Suprapubic skin (tissue), 4 donors: Measurements from ENCODE around the gene MAP3K8. TPM values are rescaled to one million over a fixed set of nuclear protein-coding genes. Genes with fewer than 3 reads are reported as not detected.
"Not testable (repeated sequence)": the region's sequence is repeated elsewhere in the genome, so short reads cannot be mapped to it uniquely, and the experiment has no call there.

Experiments used
- DNase-seq, 2 donors: peaks; one replicate each; pipeline ENCODE4 v3.0.0-alpha.2; 2019; ENCODE audit warnings: low spot score in 2 of 2
- H3K27ac ChIP-seq: fragments of 200-600 bp; sonication (generic); one replicate; pipeline ENCODE4 v1.5.1; 2019
- H3K27me3 ChIP-seq: fragments of 200-600 bp; sonication (generic); one replicate; pipeline ENCODE4 v1.5.1; 2019
- H3K36me3 ChIP-seq: fragments of 200-600 bp; sonication (generic); one replicate; pipeline ENCODE4 v1.5.1; 2019
- H3K4me1 ChIP-seq: fragments of 200-600 bp; sonication (generic); one replicate; pipeline ENCODE4 v1.5.1; 2019
- H3K4me3 ChIP-seq: fragments of 200-600 bp; sonication (generic); one replicate; pipeline ENCODE4 v1.5.1; 2019; ENCODE audit warnings: mild to moderate bottlenecking
- H3K9me3 ChIP-seq: fragments of 200-600 bp; sonication (generic); one replicate; pipeline ENCODE4 v1.5.1; 2019
- EP300 ChIP-seq: sonication (generic); formaldehyde crosslinking; IDR thresholded peaks from one replicate; pipeline ENCODE4 v1.6.1; 2017; ENCODE audit warnings: antibody characterized with exemption
- POLR2A ChIP-seq, 2 donors: fragments of 450-650 bp; IDR thresholded peaks; one replicate each; pipeline ENCODE4 v1.6.1; 2017; ENCODE audit warnings: antibody characterized with exemption in 2 of 2, mild to moderate bottlenecking in 2 of 2, moderate library complexity in 2 of 2
- POLR2AphosphoS5 ChIP-seq, 3 donors: sonication (generic); formaldehyde crosslinking; IDR thresholded peaks; one replicate each; pipeline ENCODE4 v1.6.1; 2017; ENCODE audit warnings: antibody characterized with exemption in 3 of 3
- WGBS: methylation state at CpG from one replicate; pipeline ENCODE4 v1.1.5; 2018; 5-methylcytosine and 5-hydroxymethylcytosine counted together
- total RNA-seq, 4 donors: library from RNA; depleted of rRNA; stranded (reverse); fragments of >200 nt; gene quantifications; one replicate each; pipeline ENCODE4 v1.1.0, GENCODE V29; 2016
- TF ChIP-seq, protein P1 (sequence below), 2 donors: fragments of 200-600 bp in 1 of 2; fragments of 450-650 bp in 1 of 2; sonication (generic) in 1 of 2; IDR thresholded peaks; one replicate each; pipeline ENCODE4 v1.5.1; 2016 to 2019; ENCODE audit warnings: antibody characterized with exemption in 2 of 2, mild to moderate bottlenecking in 1 of 2, moderate library complexity in 1 of 2

MAP3K8 gene
- total RNA-seq, 4 donors from 2014 or later, result 21.9 to 56.4 (median 54.2) TPM

- TF ChIP-seq, protein P1, sequence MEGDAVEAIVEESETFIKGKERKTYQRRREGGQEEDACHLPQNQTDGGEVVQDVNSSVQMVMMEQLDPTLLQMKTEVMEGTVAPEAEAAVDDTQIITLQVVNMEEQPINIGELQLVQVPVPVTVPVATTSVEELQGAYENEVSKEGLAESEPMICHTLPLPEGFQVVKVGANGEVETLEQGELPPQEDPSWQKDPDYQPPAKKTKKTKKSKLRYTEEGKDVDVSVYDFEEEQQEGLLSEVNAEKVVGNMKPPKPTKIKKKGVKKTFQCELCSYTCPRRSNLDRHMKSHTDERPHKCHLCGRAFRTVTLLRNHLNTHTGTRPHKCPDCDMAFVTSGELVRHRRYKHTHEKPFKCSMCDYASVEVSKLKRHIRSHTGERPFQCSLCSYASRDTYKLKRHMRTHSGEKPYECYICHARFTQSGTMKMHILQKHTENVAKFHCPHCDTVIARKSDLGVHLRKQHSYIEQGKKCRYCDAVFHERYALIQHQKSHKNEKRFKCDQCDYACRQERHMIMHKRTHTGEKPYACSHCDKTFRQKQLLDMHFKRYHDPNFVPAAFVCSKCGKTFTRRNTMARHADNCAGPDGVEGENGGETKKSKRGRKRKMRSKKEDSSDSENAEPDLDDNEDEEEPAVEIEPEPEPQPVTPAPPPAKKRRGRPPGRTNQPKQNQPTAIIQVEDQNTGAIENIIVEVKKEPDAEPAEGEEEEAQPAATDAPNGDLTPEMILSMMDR (IDR thresholded peaks at IDR 0.05), result no peak
- TF ChIP-seq POLR2A (IDR thresholded peaks at IDR 0.05), result no peak
- no peak for TF ChIP-seq EP300
- TF ChIP-seq POLR2AphosphoS5 (IDR thresholded peaks at IDR 0.05), result no peak
- H3K4me1 ChIP-seq, result peaks cover 22% of the 10 kb centered on the region
- H3K27me3 ChIP-seq, result no peaks in the 10 kb centered on the region
- H3K9me3 ChIP-seq, result no peaks in the 10 kb centered on the region
- no peak for DNase-seq
- H3K27ac ChIP-seq, result peak overlapping the region; percentile 73
- no peaks in the 10 kb centered on the region for H3K36me3 ChIP-seq
- no peak overlapping the region for H3K4me3 ChIP-seq
- 86% methylated on average over 7 of the region's 7 CpGs for WGBS
Measured at GRCh38 chr10:30422151-30422695, 11.8 kb upstream of the MAP3K8 start.

DNA sequence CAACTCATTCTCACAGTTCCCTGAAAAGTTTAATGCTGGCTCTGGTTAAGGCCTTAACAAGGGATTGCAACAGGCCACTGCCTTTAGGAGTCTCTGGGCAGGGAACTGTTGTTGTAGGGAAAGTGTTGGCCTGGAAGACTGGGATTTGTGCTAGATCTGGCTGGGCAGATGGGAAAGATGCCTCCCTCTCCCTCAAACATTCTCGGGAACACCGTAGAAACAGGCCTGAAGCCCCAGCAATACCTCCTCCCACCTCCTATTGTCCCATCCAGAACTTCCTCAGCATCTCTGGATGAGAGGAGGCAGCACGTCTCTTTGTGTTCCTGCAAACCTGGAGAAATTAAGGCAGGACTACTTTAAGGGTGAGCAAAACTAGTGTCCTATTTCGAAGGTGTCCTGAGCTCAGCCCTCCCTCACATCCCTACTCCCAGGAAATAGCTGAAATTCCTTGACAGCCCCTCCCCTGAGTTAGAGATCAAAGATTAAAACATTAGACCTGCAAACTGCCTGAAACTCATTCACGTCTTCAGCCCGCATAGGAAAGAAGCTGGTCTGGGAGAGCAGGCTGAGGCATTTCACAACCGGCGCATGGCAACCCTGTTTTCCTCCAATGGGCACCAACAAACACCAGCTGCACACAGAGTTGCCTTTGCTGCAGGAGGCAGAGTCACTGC, 10.9 kb upstream of the MAP3K8 start:
- 49% methylated on average over 4 of the region's 8 CpGs for WGBS
- no peaks in the 10 kb centered on the region for H3K9me3 ChIP-seq
- H3K4me1 ChIP-seq, result peaks cover 28% of the 10 kb centered on the region
- no peaks in the 10 kb centered on the region for H3K27me3 ChIP-seq
- H3K27ac ChIP-seq, result peak overlapping the region; percentile 73
- TF ChIP-seq POLR2AphosphoS5 (IDR thresholded peaks at IDR 0.05) (no peak), EP300 (no peak), POLR2A (IDR thresholded peaks at IDR 0.05) (no peak)
- TF ChIP-seq, protein P1 (IDR thresholded peaks at IDR 0.05), result no peak
- peak in 1 of 2 donors; percentile 83 for DNase-seq
- no peak overlapping the region for H3K4me3 ChIP-seq
- H3K36me3 ChIP-seq, result no peaks in the 10 kb centered on the region

DNA sequence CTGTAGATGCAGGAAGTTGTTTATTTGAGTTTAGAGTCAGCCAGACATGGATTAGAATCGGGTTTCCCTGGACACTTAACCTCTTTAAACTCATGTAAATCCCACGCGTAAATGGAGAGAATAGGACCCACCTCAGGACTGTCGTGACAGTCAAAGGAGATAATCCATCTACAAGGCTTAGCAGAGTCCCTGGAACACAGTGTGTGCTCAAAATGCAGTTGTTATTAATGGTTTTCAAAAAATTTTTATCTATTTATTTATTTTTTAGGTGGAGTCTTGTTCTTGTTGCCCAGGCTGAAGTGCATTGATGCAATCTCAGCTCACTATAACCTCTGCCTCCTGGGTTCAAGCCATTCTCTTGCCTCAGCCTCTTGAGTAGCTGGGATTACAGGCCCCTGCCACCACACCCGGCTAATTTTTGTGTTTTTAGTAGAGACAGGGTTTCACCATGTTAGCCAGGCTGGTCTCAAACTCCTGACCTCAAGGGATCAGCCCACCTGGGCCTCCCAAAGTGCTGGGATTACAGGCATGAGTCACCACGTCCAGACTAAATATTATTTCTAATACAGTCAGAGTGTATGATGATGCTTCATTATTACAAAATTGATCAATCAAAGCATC, 10.2 kb upstream of the MAP3K8 start:
- not testable (repeated sequence) for DNase-seq, H3K36me3 ChIP-seq, H3K4me3 ChIP-seq, H3K9me3 ChIP-seq, H3K27me3 ChIP-seq
- Histone ChIP-seq H3K27ac (peak overlapping the region; percentile 73), H3K4me1 (peaks cover 25% of the 10 kb centered on the region)
- 51% methylated on average over 6 of the region's 6 CpGs for WGBS

- H3K9me3 ChIP-seq, result no peaks in the 10 kb centered on the region
- H3K27ac ChIP-seq, result no peak overlapping the region
- no peak for DNase-seq
- H3K36me3 ChIP-seq, result no peaks in the 10 kb centered on the region
- H3K4me3 ChIP-seq, result no peak overlapping the region
- TF ChIP-seq POLR2AphosphoS5 (IDR thresholded peaks at IDR 0.05), result no peak
- TF ChIP-seq EP300, result no peak
- TF ChIP-seq, protein P1 (IDR thresholded peaks at IDR 0.05), result no peak
- no peak for TF ChIP-seq POLR2A (IDR thresholded peaks at IDR 0.05)
- H3K27me3 ChIP-seq, result no peaks in the 10 kb centered on the region
- 80% methylated on average over 4 of the region's 4 CpGs for WGBS
- peaks cover 25% of the 10 kb centered on the region for H3K4me1 ChIP-seq
Measured at GRCh38 chr10:30425336-30426075, 8.5 kb upstream of the MAP3K8 start.

DNA sequence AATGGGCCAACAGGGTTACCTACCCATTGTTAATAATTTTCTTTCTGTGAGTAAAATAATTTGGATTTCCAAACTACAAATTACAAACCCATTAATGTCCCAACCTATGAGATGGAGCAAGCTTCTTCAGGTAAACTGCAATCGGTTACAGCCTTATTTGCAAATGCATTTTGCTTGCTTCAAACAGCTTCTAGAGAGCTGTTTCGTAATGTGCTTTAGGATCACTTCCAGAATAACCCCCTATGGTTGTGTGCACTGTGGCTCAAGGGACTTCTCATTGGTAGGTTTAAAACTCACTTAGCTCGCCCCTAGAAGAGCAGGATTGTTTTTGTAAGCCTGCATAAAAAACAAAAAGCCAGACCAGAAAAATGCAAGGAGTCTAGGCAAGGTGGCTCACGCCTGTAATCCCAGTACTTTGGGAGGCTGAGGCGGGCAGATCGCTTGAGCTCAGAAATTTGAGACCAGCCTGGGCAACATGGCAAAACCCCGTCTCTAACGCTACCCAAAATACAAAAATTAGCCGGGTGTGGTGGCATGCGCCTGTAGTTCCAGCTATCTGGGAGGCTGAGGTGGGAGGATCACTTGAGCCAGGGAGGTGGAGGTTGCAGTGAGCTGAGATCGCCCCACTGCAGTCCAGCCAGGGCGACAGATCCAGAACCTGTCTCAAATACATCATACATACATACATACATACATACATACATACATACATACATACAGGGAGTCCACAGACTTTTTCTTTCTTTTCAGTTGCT, 3.3 kb upstream of the MAP3K8 start:
- Histone ChIP-seq H3K27me3 (no peaks in the 10 kb centered on the region), H3K36me3 (no peaks in the 10 kb centered on the region), H3K9me3 (no peaks in the 10 kb centered on the region), H3K4me3 (no peak overlapping the region), H3K27ac (peak overlapping the region; percentile 100), H3K4me1 (peaks cover 44% of the 10 kb centered on the region)
- TF ChIP-seq, protein P1 (IDR thresholded peaks at IDR 0.05), result no peak
- TF ChIP-seq POLR2AphosphoS5 (IDR thresholded peaks at IDR 0.05) (no peak), EP300 (no peak), POLR2A (IDR thresholded peaks at IDR 0.05) (no peak)
- DNase-seq, result no peak
- WGBS, result 86% methylated on average over 12 of the region's 12 CpGs
